ENCODE results near the gene PPP1R12A.
"Not testable (repeated sequence)": the region's sequence is repeated elsewhere in the genome, so short reads cannot be mapped to it uniquely, and the experiment has no call there.

Gene PPP1R12A

GRCh38 chr12:79830440-79830839 lies 104.5 kb downstream of the PPP1R12A start:
- peaks cover 35% of the 10 kb centered on the region for H3K36me3 ChIP-seq (ENCODE audit: insufficient read depth, insufficient read length, low read length)
- no peaks in the 10 kb centered on the region for H3K4me1 ChIP-seq (ENCODE audit: insufficient read depth, insufficient read length)
- no peak overlapping the region for H3K4me3 ChIP-seq (ENCODE audit: insufficient read length, low read depth)
- no peak for DNase-seq (ENCODE audit: low read depth, low spot score)
- no peaks in the 10 kb centered on the region for H3K27me3 ChIP-seq (ENCODE audit: insufficient read depth, insufficient read length)
- no peaks in the 10 kb centered on the region for H3K9me3 ChIP-seq (ENCODE audit: insufficient read depth, low read length)
- TF ChIP-seq ZNF274 (IDR thresholded peaks at IDR 0.05; ENCODE audit: low read depth, low read length) = no peak
- TF ChIP-seq SUZ12 (IDR thresholded peaks at IDR 0.05; ENCODE audit: extremely low read depth, insufficient read depth, insufficient read length) = no peak
- no peak for TF ChIP-seq YY1 (IDR thresholded peaks at IDR 0.05; ENCODE audit: insufficient read depth, insufficient read length)
- H3K9ac ChIP-seq (ENCODE audit: insufficient read length, low read depth) = no peak overlapping the region

- Histone ChIP-seq H3K4me1 (ENCODE audit: insufficient read depth, insufficient read length) (no peaks in the 10 kb centered on the region), H3K9me3 (ENCODE audit: insufficient read depth, low read length) (no peaks in the 10 kb centered on the region), H3K4me3 (ENCODE audit: insufficient read length, low read depth) (no peak overlapping the region), H3K9ac (ENCODE audit: insufficient read length, low read depth) (no peak overlapping the region), H3K36me3 (ENCODE audit: insufficient read depth, insufficient read length, low read length) (peaks cover 30% of the 10 kb centered on the region), H3K27me3 (ENCODE audit: insufficient read depth, insufficient read length) (no peaks in the 10 kb centered on the region)
- TF ChIP-seq ZNF274 (IDR thresholded peaks at IDR 0.05; ENCODE audit: low read depth, low read length) (no peak), YY1 (IDR thresholded peaks at IDR 0.05; ENCODE audit: insufficient read depth, insufficient read length) (no peak), SUZ12 (IDR thresholded peaks at IDR 0.05; ENCODE audit: extremely low read depth, insufficient read depth, insufficient read length) (no peak)
- no peak for DNase-seq (ENCODE audit: low read depth, low spot score)
Measured at GRCh38 chr12:79828924-79829323, 106.0 kb downstream of the PPP1R12A start.

- H3K9ac ChIP-seq (ENCODE audit: insufficient read length, low read depth) = no peak overlapping the region
Measured at GRCh38 chr12:79827484-79827883, 107.4 kb downstream of the PPP1R12A start.

GRCh38 chr12:79826267-79827128 lies 108.4 kb downstream of the PPP1R12A start:
- H3K9ac ChIP-seq (ENCODE audit: insufficient read length, low read depth) = no peak overlapping the region
- H3K4me3 ChIP-seq (ENCODE audit: insufficient read length, low read depth) = no peak overlapping the region
- no peak for DNase-seq (ENCODE audit: low read depth, low spot score)
- H3K9me3 ChIP-seq (ENCODE audit: insufficient read depth, low read length) = no peaks in the 10 kb centered on the region
- H3K36me3 ChIP-seq (ENCODE audit: insufficient read depth, insufficient read length, low read length) = peaks cover 25% of the 10 kb centered on the region
- no peaks in the 10 kb centered on the region for H3K4me1 ChIP-seq (ENCODE audit: insufficient read depth, insufficient read length)
- no peaks in the 10 kb centered on the region for H3K27me3 ChIP-seq (ENCODE audit: insufficient read depth, insufficient read length)
- TF ChIP-seq ZNF274 (IDR thresholded peaks at IDR 0.05; ENCODE audit: low read depth, low read length) (no peak), SUZ12 (IDR thresholded peaks at IDR 0.05; ENCODE audit: extremely low read depth, insufficient read depth, insufficient read length) (no peak), YY1 (IDR thresholded peaks at IDR 0.05; ENCODE audit: insufficient read depth, insufficient read length) (no peak)

More at GRCh38 chr12:79827484-79827883, 107.4 kb downstream of the PPP1R12A start:
- H3K4me3 ChIP-seq (ENCODE audit: insufficient read length, low read depth) = no peak overlapping the region
- no peaks in the 10 kb centered on the region for H3K9me3 ChIP-seq (ENCODE audit: insufficient read depth, low read length)
- no peaks in the 10 kb centered on the region for H3K27me3 ChIP-seq (ENCODE audit: insufficient read depth, insufficient read length)
- no peak for DNase-seq (ENCODE audit: low read depth, low spot score)
- no peaks in the 10 kb centered on the region for H3K4me1 ChIP-seq (ENCODE audit: insufficient read depth, insufficient read length)
- peaks cover 32% of the 10 kb centered on the region for H3K36me3 ChIP-seq (ENCODE audit: insufficient read depth, insufficient read length, low read length)
- no peak for TF ChIP-seq YY1 (IDR thresholded peaks at IDR 0.05; ENCODE audit: insufficient read depth, insufficient read length)
- no peak for TF ChIP-seq ZNF274 (IDR thresholded peaks at IDR 0.05; ENCODE audit: low read depth, low read length)
- TF ChIP-seq SUZ12 (IDR thresholded peaks at IDR 0.05; ENCODE audit: extremely low read depth, insufficient read depth, insufficient read length) = no peak

- Histone ChIP-seq H3K9me3 (ENCODE audit: insufficient read depth, low read length) (no peaks in the 10 kb centered on the region), H3K9ac (ENCODE audit: insufficient read length, low read depth) (no peak overlapping the region), H3K4me1 (ENCODE audit: insufficient read depth, insufficient read length) (no peaks in the 10 kb centered on the region), H3K36me3 (ENCODE audit: insufficient read depth, insufficient read length, low read length) (peaks cover 44% of the 10 kb centered on the region), H3K4me3 (ENCODE audit: insufficient read length, low read depth) (no peak overlapping the region), H3K27me3 (ENCODE audit: insufficient read depth, insufficient read length) (no peaks in the 10 kb centered on the region)
- DNase-seq (ENCODE audit: low read depth, low spot score) = no peak
- TF ChIP-seq YY1 (IDR thresholded peaks at IDR 0.05; ENCODE audit: insufficient read depth, insufficient read length) (no peak), SUZ12 (IDR thresholded peaks at IDR 0.05; ENCODE audit: extremely low read depth, insufficient read depth, insufficient read length) (no peak), ZNF274 (IDR thresholded peaks at IDR 0.05; ENCODE audit: low read depth, low read length) (no peak)
Measured at GRCh38 chr12:79822475-79822874, 112.4 kb downstream of the PPP1R12A start.

GRCh38 chr12:79818856-79819255 lies 116.0 kb downstream of the PPP1R12A start:
- H3K36me3 ChIP-seq (ENCODE audit: insufficient read depth, insufficient read length, low read length) = peaks cover 57% of the 10 kb centered on the region
- H3K4me1 ChIP-seq (ENCODE audit: insufficient read depth, insufficient read length) = no peaks in the 10 kb centered on the region
- H3K27me3 ChIP-seq (ENCODE audit: insufficient read depth, insufficient read length) = no peaks in the 10 kb centered on the region
- no peak for TF ChIP-seq YY1 (IDR thresholded peaks at IDR 0.05; ENCODE audit: insufficient read depth, insufficient read length)
- no peak for TF ChIP-seq ZNF274 (IDR thresholded peaks at IDR 0.05; ENCODE audit: low read depth, low read length)
- TF ChIP-seq SUZ12 (IDR thresholded peaks at IDR 0.05; ENCODE audit: extremely low read depth, insufficient read depth, insufficient read length) = no peak
- H3K4me3 ChIP-seq (ENCODE audit: insufficient read length, low read depth) = no peak overlapping the region
- no peak for DNase-seq (ENCODE audit: low read depth, low spot score)
- no peak overlapping the region for H3K9ac ChIP-seq (ENCODE audit: insufficient read length, low read depth)
- H3K9me3 ChIP-seq (ENCODE audit: insufficient read depth, low read length) = no peaks in the 10 kb centered on the region

- not testable (repeated sequence) for H3K9ac ChIP-seq (ENCODE audit: insufficient read length, low read depth)
- peak; percentile 55 for DNase-seq (ENCODE audit: low read depth, low spot score)
Measured at GRCh38 chr12:79784366-79785065, 150.4 kb downstream of the PPP1R12A start.

More at GRCh38 chr12:79784366-79785065, 150.4 kb downstream of the PPP1R12A start:
- H3K27me3 ChIP-seq (ENCODE audit: insufficient read depth, insufficient read length); H3K4me1 ChIP-seq (ENCODE audit: insufficient read depth, insufficient read length); H3K9me3 ChIP-seq (ENCODE audit: insufficient read depth, low read length); H3K4me3 ChIP-seq (ENCODE audit: insufficient read length, low read depth): not testable (repeated sequence)
- peaks cover 62% of the 10 kb centered on the region for H3K36me3 ChIP-seq (ENCODE audit: insufficient read depth, insufficient read length, low read length)

Data from NT2/D1 (cell line).